Mesendoderm (in vitro differentiated cells): ENCODE measurements around the gene NCAN. TPM values are rescaled to one million over a fixed set of nuclear protein-coding genes. Genes with fewer than 3 reads are reported as not detected.

ENCODE experiments used
- DNase-seq: peaks from one replicate; pipeline ENCODE4 v3.0.0; 2013
- H2AK5ac ChIP-seq: 2 replicates; pipeline ENCODE4 v1.6.1; 2013; ENCODE audit warnings: low read length, inconsistent platforms
- H2BK120ac ChIP-seq: 2 replicates; pipeline ENCODE4 v1.6.1; 2013; ENCODE audit warnings: low read depth, mild to moderate bottlenecking, low read length, moderate library complexity, mixed read lengths
- H2BK15ac ChIP-seq: replicated peaks from 2 replicates; pipeline ENCODE4 v1.6.1; 2013; ENCODE audit warnings: low read depth, mild to moderate bottlenecking, moderate library complexity
- H2BK5ac ChIP-seq: 2 replicates; pipeline ENCODE4 v1.6.1; 2013; ENCODE audit warnings: low read length, inconsistent platforms
- H3K18ac ChIP-seq: 2 replicates; pipeline ENCODE4 v1.6.1; 2013; ENCODE audit warnings: mild to moderate bottlenecking, low read length, mixed read lengths
- H3K23ac ChIP-seq: one replicate; pipeline ENCODE4 v1.6.1; 2013; ENCODE audit warnings: low read length
- H3K27ac ChIP-seq: 2 replicates; pipeline ENCODE4 v1.5.1; 2013; ENCODE audit warnings: low read depth, mild to moderate bottlenecking, inconsistent platforms, low read length, moderate library complexity
- H3K27me3 ChIP-seq: 2 replicates; pipeline ENCODE4 v1.6.1; 2013; ENCODE audit warnings: low read length, control low read depth, mild to moderate bottlenecking, inconsistent platforms; ENCODE audit not compliant: insufficient read depth, poor library complexity
- H3K36me3 ChIP-seq: 2 replicates; pipeline ENCODE4 v1.6.1; 2013; ENCODE audit warnings: low read length, inconsistent platforms; ENCODE audit not compliant: control insufficient read depth, insufficient read depth
- H3K4ac ChIP-seq: one replicate; pipeline ENCODE4 v1.6.1; 2013; ENCODE audit warnings: low read depth, mild to moderate bottlenecking, low read length, moderate library complexity
- H3K4me1 ChIP-seq: 2 replicates; pipeline ENCODE4 v1.6.1; 2013; ENCODE audit warnings: low read depth, low read length, inconsistent platforms; ENCODE audit not compliant: control insufficient read depth
- H3K4me2 ChIP-seq: 2 replicates; pipeline ENCODE4 v1.6.1; 2013; ENCODE audit warnings: low read length
- H3K4me3 ChIP-seq: 2 replicates; pipeline ENCODE4 v1.5.1; 2013; ENCODE audit warnings: mild to moderate bottlenecking, low read length
- H3K56ac ChIP-seq: one replicate; pipeline ENCODE4 v1.6.1; 2013; ENCODE audit warnings: low read length
- H3K79me1 ChIP-seq: 2 replicates; pipeline ENCODE4 v1.6.1; 2013; ENCODE audit warnings: low read length, inconsistent platforms
- H3K79me2 ChIP-seq: 2 replicates; pipeline ENCODE4 v1.6.1; 2013; ENCODE audit warnings: mild to moderate bottlenecking, low read length; ENCODE audit not compliant: control insufficient read depth, insufficient read depth
- H3K9ac ChIP-seq: 2 replicates; pipeline ENCODE4 v1.6.1; 2013; ENCODE audit warnings: low read length, inconsistent platforms
- H4K5ac ChIP-seq: one replicate; pipeline ENCODE4 v1.6.1; 2013; ENCODE audit warnings: low read length
- H4K8ac ChIP-seq: one replicate; pipeline ENCODE4 v1.6.1; 2013; ENCODE audit warnings: low read depth, mild to moderate bottlenecking, control low read depth, low read length, moderate library complexity
- WGBS: extraction: QIAGEN DNeasy Blood & Tissue Kit; methylation state at CpG from one replicate; pipeline ENCODE4 v1.1.7; 2013; ENCODE audit warnings: low lambda C conversion rate, missing lambda C conversion rate; ENCODE audit not compliant: insufficient coverage; ENCODE audit errors: extremely low coverage; 5-methylcytosine and 5-hydroxymethylcytosine counted together
- small RNA-seq: library from polyadenylated mRNA; stranded (forward); fragments of <200 nt; extraction: miRNeasy Mini kit (QIAGEN cat#:217004); gene quantifications from one replicate; pipeline ENCODE3, GENCODE V24; 2013; ENCODE audit not compliant: insufficient read depth

The NCAN gene

DNA sequence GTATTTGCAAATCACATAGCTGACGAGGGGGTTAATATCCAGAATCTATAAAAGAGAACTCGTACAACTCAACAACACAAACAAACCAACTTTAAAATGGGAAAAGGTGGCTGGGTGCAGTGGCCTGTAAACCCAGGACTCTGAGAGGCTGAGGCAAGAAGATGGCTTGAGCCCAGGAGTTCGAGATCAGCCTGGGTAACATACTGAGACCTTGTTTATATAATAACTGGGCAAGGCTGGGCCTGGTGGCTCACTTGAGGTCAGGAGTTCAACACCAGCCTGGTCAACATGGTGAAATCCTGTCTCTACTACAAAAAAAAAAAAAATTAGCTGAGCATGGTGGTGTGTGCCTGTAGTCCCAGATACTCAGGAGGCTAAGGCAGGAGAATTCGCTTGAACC, 83.2 kb downstream of the NCAN start:
- Histone ChIP-seq H3K79me2 (no peaks in the 10 kb centered on the region), H3K4ac (no peak overlapping the region), H3K79me1 (no peaks in the 10 kb centered on the region), H3K56ac (no peak overlapping the region), H3K27ac (no peak overlapping the region), H2BK120ac (no peak overlapping the region), H3K4me1 (no peaks in the 10 kb centered on the region), H3K23ac (no peak overlapping the region), H3K9ac (no peak overlapping the region), H3K4me3 (no peak overlapping the region), H2BK15ac (no peak overlapping the region), H3K27me3 (no peaks in the 10 kb centered on the region), H3K36me3 (peaks cover 1% of the 10 kb centered on the region), H2AK5ac (no peak overlapping the region), H3K18ac (no peak overlapping the region), H4K5ac (no peak overlapping the region), H2BK5ac (no peak overlapping the region), H4K8ac (no peak overlapping the region), H3K4me2 (no peak overlapping the region)
- no peak for DNase-seq
- no CpG with 5 or more reads among the region's 4 CpGs for WGBS

DNA sequence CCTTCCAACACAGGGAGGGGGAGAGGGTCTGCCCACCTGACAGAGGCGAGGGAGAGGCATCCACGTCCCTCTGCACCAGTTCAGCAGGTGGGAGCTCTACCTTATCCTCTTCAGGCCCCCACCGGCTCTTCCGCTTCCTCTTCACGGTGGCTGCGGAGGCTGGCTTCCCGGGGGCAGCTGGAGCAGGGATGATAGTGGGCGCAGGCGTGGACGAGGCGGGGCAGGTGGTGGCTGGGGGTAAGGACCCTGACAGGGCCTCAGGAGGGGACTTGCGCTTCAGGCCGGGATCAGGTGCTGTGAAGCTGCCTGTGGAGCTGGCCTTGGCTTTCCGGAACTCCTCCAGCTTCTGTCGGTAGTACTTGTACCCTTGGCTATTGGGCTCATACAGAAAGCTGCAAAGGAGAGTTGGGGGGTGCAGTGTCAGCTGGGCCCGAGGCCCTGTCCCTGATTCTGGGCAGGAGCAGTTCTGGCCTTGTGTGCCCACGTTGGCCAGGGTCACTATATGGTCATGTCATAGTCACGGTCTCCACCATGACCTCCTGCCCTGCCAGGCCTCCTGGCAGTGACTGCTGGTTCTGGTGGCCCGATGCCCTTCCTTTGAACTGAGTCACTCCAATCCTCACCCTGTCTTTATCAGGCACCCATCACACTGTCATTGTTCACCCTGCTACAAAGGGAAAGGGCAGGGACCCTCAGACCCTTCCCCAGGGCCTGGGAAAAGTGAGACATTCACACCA, 85.4 kb downstream of the NCAN start:
- H3K23ac ChIP-seq: no peak overlapping the region
- no peak overlapping the region for H3K27ac ChIP-seq
- H3K79me1 ChIP-seq: no peaks in the 10 kb centered on the region
- H3K4ac ChIP-seq: no peak overlapping the region
- H3K36me3 ChIP-seq: peaks cover 6% of the 10 kb centered on the region
- no peak overlapping the region for H2AK5ac ChIP-seq
- H4K8ac ChIP-seq: no peak overlapping the region
- no peak overlapping the region for H2BK15ac ChIP-seq
- H3K4me1 ChIP-seq: no peaks in the 10 kb centered on the region
- no peak overlapping the region for H3K9ac ChIP-seq
- H3K56ac ChIP-seq: no peak overlapping the region
- no peak for DNase-seq
- H3K27me3 ChIP-seq: no peaks in the 10 kb centered on the region
- H3K79me2 ChIP-seq: no peaks in the 10 kb centered on the region
- no CpG with 5 or more reads among the region's 19 CpGs for WGBS
- H4K5ac ChIP-seq: no peak overlapping the region
- H2BK120ac ChIP-seq: no peak overlapping the region
- H3K4me2 ChIP-seq: no peak overlapping the region
- no peak overlapping the region for H3K18ac ChIP-seq
- no peak overlapping the region for H3K4me3 ChIP-seq
- no peak overlapping the region for H2BK5ac ChIP-seq

DNA sequence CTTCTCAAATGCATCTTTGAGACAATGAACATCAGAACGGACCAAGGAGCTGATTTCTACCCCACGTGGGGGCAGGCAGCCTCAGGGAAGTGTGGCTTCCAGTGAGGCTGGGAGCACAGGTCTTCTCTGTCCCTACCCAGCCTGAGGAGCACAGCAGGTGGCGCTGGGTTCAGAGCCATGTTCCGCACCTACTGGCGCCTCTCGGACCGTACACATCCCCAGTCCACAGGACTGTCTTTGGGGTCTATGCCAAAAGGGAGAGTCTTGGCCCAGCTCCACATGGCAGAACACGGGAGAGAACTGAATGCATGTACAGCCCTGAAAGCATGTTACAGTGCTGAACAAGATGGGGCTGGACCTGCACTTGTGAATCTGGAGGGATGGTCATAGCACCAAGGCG, 86.0 kb downstream of the NCAN start:
- DNase-seq: no peak
- Histone ChIP-seq H4K5ac (no peak overlapping the region), H3K56ac (no peak overlapping the region), H2BK5ac (no peak overlapping the region), H3K79me2 (no peaks in the 10 kb centered on the region), H3K27me3 (no peaks in the 10 kb centered on the region), H3K9ac (no peak overlapping the region), H3K79me1 (no peaks in the 10 kb centered on the region), H3K4me3 (no peak overlapping the region), H3K27ac (no peak overlapping the region), H3K18ac (no peak overlapping the region), H4K8ac (no peak overlapping the region), H3K23ac (no peak overlapping the region), H3K36me3 (peaks cover 9% of the 10 kb centered on the region), H2BK15ac (no peak overlapping the region), H2AK5ac (no peak overlapping the region), H3K4me1 (no peaks in the 10 kb centered on the region), H3K4me2 (no peak overlapping the region), H3K4ac (no peak overlapping the region), H2BK120ac (no peak overlapping the region)
- no CpG with 5 or more reads among the region's 9 CpGs for WGBS

DNA sequence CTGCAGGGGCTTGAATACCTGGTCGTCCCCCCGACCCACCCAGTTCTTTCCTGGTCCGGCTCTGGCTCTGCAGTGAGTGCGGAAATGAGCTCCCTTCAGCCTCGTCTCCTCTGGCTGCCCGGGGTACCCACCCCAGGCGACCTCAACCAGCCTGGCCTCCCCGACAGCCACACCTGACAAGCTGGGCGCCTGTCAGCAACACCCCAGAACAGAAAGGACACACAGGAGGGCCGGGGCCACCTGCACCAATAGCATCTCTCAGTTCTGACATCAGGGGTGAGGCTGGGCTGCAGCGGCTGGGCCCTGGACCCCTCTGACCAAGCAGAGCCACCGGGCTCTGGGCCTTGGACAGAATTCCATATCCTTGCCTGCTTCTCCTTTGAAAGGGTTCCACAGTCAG, 88.9 kb downstream of the NCAN start:
- Histone ChIP-seq H3K27ac (no peak overlapping the region), H3K4me1 (no peaks in the 10 kb centered on the region), H2BK15ac (no peak overlapping the region), H3K18ac (no peak overlapping the region), H3K9ac (no peak overlapping the region), H3K79me1 (no peaks in the 10 kb centered on the region), H3K56ac (no peak overlapping the region), H3K79me2 (no peaks in the 10 kb centered on the region), H3K4me2 (no peak overlapping the region), H3K36me3 (peaks cover 13% of the 10 kb centered on the region), H2AK5ac (no peak overlapping the region), H3K23ac (no peak overlapping the region), H2BK5ac (no peak overlapping the region), H2BK120ac (no peak overlapping the region), H4K8ac (no peak overlapping the region), H3K4ac (no peak overlapping the region), H3K27me3 (no peaks in the 10 kb centered on the region), H3K4me3 (no peak overlapping the region), H4K5ac (no peak overlapping the region)
- no CpG with 5 or more reads among the region's 12 CpGs for WGBS
- no peak for DNase-seq

Small RNAs within 50 kb of the gene (small RNA-seq; reads per million reads assigned to genes)
- gene RNU6-1028P: not detected
